GM18519 (cell line): ENCODE data around the gene TMEM238.

ENCODE experiments used
- ATAC-seq: cut with Tn5 transposase; IDR thresholded peaks from one replicate; pipeline ENCODE4 v1.9.1; 2021; ENCODE audit warnings: mild to moderate bottlenecking, moderate library complexity; ENCODE audit not compliant: unreplicated experiment, low FRiP score

Gene TMEM238

GRCh38 chr19:55360902-55361301 lies 23.2 kb downstream of the TMEM238 start:
- ATAC-seq: no peak

- no peak for ATAC-seq
These were observed 24.9 kb downstream of the TMEM238 start for GRCh38 chr19:55358943-55359908.

- no peak for ATAC-seq
These were observed 25.6 kb downstream of the TMEM238 start for GRCh38 chr19:55358493-55358892.

DNA sequence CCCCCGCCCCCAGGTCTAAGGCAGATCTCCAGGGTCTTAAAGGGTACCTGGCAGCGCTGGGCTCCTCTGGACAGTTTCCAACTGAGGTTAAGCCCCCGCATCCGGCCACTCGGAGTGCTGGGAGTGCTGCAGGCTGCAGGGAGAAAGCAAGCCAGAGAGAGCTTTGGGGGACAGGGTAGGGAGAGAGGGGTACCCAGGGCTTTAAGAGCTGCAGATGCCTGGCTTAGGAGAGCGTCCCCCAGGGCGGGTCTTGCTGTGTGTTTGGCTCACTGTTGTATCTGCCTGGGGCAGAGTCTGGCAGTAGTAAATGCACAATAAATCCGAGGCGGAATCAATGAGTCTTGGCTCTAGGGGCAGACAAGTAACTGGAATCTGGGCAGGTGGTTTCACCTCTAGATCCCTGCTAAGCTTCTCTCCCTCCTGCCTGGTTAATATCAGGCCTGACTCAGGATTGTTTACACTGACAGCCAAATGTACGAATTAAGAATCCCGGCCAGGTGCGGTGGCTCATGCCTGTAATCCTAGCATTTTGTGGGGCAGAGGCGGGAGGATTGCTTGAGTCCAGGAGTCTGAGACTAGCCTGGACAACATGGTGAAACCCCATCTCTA lies 28.8 kb downstream of the TMEM238 start:
- ATAC-seq: no peak

DNA sequence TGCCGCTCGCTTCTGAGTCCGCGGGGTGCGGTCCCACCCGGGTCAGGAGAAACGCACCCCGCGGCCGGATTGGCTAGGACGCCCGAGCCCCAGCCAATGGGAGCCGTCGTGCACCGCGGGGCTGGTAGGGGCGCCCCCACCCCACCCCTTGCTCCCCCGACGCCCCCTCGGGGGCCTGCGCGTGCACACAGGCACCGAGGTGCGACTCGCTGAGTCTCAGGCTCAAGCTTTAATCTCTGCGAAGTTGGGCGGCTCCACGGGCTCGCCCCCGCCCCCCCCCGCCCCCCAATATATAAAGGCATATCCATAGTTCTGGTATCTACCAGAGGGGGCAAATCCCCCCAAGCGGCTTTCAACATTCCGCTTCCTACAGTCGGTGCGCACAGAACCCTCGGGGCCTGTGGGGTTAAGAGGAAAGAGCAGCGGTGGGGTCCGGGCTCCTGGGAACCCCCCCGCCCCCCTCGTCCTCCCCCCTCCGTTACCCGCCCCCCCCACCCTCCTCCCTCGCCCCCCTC lies 29.3 kb downstream of the TMEM238 start, which contains the start of gene COX6B2:
TSS of gene COX6B2 (minus strand) at position 22 of the 515 bp plus-strand sequence. CDS start 198 bp downstream, outside the sequence.
- ATAC-seq: no peak

GRCh38 chr19:55353803-55354697 lies 30.0 kb downstream of the TMEM238 start:
- no peak for ATAC-seq

GRCh38 chr19:55353356-55353802 lies 30.7 kb downstream of the TMEM238 start:
- ATAC-seq: no peak

GRCh38 chr19:55352549-55353145 lies 31.4 kb downstream of the TMEM238 start:
- ATAC-seq: no peak

DNA sequence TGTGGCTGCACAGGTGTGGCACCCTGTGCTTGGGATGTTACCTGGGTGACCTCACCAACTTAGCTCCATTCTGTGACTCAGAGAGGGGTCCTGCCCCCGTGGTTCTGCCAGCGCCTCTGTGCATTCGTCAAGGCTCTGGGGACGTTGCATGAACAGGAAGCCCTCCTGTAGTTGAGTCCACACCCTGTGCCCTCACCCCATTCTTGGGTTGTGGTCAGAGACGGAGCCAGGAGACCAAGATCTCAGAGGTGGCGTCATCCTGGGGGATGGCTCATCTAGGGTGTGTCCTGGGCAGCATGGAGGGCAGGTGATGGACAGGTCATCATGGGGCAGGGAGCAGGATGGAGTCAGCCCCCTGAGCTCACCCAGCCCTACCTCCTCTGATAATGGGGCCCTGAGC lies 32.1 kb downstream of the TMEM238 start:
- no peak for ATAC-seq

DNA sequence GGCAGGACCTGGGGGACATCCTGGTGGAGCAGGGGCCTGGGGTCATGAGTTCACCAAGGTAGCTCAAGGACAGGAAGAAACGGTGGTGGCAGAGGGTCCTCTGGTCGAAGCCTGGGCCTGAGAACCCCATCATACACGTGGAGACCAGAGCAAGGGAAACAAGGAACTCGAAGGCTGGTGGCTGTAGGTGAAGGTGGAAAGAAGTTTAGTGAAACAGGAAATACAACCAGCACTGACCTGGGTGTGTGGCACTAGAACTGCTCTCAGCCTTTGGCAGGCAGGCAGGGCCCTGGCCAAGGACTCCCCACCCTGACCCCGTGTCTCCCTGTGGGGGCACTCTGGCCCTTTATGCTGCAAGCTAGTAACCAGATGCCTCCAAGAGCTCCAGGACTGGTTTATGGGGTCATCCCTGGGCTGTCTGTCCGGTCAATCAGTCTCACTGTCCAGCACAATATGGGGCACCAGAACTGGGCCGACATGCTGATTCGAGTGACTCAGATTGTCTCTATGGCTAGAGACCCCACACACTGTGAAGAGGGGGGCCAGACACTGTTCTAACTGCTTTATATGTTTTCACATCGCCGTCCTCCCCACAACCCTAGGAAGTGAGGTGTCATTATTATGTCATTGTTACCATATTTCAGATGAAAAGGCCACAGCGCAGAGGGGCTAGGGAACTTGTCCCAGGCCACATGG lies 33.3 kb downstream of the TMEM238 start:
- ATAC-seq: no peak

DNA sequence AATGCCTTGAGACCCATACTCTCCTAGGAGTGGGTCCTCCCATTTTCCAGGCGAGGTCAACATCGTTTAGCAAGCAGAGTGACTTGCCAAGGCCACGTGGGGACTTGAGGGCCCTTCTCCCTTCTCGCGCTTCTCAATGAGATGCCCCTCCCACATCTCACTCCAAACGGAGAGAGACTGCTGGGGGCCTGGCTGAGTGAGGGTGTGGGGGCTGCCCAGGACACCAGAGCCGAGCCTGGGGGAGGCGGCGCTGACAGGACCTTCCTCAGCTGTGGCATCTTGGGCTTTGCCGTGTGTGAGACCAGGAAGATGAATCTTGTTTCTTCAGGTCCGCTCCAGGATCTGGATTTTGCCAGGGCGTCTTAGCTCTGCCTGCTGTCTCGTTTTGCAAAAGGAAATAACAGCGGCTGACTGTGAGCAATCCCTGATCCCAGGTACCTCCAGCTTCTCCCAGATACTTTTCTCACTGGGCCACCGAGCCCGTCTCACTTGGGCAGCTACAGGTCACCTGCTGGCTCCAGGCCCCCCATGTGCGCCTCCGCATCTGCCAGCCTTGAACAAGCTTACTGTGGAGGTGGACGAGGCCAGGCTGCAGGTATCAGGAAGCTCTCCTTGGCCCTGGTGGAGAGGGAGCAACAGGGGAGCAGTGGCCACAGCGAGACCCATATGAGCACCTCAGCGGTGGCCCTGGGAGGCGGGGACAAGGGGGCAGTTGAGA lies 35.6 kb downstream of the TMEM238 start:
- no peak for ATAC-seq

DNA sequence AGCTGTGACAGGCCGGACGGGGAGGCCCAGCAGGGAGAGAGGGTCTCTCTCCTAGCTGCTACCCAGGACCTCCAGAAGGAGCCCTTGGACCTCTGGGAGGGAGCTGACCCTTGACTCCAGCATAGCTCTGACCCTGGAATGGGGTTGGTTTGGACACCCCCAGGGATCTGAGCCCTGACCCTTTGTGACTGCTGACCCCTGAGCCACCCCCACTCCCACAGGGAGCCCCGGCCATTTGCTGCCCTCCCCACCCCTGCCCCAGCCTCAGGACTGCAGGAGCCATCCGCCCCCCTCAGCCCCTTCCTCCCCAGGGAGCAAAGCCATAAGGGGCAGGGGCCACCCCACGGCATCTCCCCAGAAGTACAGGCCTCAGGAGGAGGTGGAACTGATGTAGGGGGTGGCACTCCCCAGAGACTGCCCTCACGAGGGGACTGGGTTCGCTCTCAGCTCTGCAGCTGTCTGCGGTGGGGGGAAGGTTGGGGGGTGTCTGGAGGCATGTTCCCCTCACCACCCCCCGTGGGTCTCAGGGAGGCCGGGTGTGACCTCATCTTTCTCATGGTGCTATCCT lies 36.6 kb downstream of the TMEM238 start:
- no peak for ATAC-seq

DNA sequence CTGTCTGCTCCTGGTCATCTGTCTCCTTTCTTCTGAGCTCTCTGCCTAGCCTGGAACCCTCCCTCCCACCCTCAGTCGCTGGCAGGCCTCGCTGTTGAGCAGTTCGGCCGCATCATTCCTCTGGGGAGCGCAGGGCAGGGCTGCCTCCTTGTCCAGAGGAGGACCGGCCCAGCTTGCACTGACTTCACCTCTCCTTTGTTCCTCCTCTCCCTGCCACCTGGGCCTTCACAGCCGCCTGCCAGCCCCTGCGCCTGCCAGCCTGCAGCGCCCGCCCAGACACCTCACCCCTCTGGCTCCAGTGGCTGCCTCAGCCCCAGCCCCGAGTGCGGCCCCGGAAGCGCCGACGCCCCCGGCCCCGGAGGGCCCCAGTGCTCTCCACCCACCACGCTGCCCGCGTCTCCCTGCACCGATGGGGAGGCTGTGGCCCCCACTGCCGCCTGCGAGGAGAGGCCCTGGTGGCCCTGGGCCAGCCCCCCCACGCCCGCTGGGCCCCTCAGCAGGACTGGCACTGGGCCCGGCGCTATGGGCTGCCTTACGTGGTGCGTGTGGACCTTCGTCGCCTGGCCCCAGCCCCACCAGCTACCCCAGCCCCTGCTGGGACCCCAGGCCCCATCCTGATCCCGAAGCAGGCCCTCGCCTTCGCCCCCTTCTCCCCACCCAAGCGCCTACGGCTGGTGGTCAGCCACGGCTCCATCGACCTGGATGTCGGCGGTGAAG lies 37.2 kb downstream of the TMEM238 start:
- no peak for ATAC-seq

DNA sequence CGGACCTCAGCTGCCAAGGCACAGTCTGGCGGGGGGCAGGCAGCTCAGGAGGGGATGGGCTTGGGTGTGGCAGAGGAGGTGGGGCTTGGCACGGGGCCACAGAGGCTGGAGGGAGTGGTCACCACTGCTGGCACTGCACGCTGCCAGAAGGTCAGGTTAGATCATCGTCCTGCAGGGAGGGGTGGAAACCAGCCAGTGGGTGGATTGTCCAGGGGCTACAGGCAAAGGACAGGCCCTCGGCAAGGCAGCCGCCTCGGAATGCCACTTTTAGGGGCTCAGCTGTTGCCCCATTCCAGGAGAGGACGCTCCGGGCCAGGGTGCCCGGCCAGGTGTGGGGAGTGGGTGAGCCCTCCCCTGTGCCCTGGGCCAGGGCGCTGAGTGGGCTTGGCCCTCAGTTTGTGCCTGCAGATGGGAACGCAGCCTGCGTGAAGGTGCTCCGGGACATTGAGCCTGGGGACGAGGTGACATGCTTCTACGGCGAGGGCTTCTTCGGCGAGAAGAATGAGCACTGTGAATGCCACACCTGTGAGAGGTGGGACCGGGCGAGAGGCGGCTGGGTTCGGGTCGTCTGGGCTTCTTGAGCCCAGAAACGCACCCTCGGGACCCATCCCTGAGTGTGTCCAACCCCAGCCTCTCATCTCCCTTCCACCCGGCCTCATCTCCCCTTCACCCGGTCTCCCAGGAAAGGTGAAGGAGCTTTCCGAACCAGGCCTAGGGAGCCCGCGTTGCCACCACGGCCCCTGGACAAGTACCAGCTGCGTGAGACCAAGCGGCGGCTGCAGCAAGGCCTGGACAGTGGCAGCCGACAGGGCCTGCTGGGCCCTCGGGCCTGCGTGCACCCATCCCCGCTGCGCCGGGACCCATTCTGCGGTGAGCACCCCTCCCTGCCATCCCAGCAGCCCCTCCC lies 38.0 kb downstream of the TMEM238 start:
- no peak for ATAC-seq

- ATAC-seq: no peak
These were observed 38.8 kb downstream of the TMEM238 start for GRCh38 chr19:55345101-55345817.

- no peak for ATAC-seq
These were observed 39.6 kb downstream of the TMEM238 start for GRCh38 chr19:55344444-55344843.
